Stimulated activated CD4-positive, alpha-beta T cell treated with anti-CD3 and anti-CD28 coated beads, TNF-alpha, amount 100 ng/mL, for 4 hours (primary cell): Measurements from ENCODE around the gene DLD.
"Not testable (repeated sequence)": the region's sequence is repeated elsewhere in the genome, so short reads cannot be mapped to it uniquely, and the experiment has no call there.

Experiments used
- DNase-seq, 3 experiments: peaks; one replicate each; pipeline ENCODE4 v3.0.0-alpha.2; 2020; ENCODE audit warnings: low read depth in 3 of 3

Gene DLD, protein sequence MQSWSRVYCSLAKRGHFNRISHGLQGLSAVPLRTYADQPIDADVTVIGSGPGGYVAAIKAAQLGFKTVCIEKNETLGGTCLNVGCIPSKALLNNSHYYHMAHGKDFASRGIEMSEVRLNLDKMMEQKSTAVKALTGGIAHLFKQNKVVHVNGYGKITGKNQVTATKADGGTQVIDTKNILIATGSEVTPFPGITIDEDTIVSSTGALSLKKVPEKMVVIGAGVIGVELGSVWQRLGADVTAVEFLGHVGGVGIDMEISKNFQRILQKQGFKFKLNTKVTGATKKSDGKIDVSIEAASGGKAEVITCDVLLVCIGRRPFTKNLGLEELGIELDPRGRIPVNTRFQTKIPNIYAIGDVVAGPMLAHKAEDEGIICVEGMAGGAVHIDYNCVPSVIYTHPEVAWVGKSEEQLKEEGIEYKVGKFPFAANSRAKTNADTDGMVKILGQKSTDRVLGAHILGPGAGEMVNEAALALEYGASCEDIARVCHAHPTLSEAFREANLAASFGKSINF

DNA sequence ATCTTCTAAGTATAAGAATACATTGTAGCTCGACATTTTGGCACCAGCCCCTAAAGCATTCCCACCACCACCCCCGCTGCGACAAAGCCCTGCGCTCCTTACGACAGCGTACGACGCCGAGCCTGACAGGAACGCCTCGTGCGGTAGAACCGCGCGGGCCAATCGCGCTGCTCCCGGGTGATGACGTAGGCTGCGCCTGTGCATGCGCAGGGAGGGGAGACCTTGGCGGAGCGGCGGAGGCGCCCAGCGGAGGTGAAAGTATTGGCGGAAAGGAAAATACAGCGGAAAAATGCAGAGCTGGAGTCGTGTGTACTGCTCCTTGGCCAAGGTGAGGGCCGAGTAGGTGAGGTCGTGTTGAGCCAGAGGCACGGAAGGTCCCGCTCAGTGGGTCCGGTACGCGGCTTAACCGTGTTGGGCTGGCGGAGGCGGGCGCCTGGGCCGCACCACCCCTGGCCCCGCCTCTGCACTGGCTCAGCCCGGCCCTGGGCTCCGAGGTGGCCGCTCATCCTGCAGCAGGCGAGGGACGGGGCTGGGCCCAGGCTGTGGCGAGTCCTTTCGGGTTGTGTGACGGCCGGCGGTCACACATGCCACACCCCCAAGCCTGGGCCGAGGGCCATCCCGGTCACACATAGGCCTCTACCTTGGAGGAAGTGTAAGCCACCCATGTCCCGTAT lies at the start of gene DLD:
Gene DLD (plus strand): TSS at position 222 of the 674 bp plus-strand sequence. CDS start 68 bp downstream, at position 290.
- peak; percentile 82 to 87 (median 86) for DNase-seq

DNA sequence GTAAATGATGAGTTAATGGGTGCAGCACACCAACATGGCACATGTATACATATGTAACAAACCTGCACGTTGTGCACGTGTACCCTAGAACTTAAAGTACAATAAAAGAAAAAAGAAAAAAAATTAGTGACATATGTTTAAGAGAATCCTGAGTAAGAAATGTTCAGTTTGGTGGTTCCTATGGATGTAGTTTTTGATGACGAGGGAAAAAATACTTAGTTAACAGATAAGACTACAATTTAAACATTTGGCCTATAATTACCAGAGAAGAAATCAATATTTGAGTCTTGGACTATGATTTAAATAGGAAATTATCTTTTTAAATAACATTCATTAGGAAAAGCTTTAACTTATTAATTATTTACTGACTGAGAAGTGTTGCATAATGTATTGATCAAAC lies 48.8 kb upstream of the DLD start:
- DNase-seq = no peak

- no peak for DNase-seq
Measured at GRCh38 chr7:107843184-107843583, 47.8 kb upstream of the DLD start.

DNA sequence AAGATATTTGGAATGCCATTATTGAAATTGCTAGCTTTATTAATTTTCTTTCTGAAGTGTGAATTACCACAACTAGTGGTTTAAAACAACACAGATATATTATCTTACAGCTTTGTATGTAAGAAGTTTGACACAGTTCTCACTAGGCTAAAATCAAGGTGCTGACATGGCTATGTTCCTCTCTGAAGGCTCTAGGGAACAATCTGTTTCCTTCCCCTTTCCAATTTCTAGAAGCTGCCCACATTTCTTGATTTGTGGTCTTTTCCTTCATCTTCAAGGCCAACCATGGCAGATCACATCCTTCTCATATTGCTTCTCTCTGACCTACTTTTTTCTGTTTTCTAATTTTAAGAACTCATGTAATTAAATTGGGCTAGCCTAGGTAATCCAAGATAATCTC lies 44.7 kb upstream of the DLD start:
- no peak for DNase-seq

- DNase-seq = no peak
Measured at GRCh38 chr7:107847168-107847835, 43.7 kb upstream of the DLD start.

DNA sequence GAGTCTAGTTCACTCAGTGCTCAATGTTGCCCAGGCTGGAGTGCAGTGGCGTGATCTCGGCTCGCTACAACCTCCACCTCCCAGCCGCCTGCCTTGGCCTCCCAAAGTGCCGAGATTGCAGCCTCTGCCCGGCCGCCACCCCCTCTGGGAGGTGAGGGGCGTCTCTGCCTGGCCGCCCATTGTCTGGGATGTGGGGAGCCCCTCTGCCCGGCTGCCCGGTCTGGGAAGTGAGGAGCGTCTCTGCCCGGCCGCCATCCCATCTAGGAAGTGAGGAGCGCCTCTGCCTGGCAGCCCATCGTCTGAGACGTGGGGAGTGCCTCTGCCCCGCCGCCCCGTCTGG lies 43.2 kb upstream of the DLD start:
- DNase-seq = not testable (repeated sequence)

- DNase-seq = not testable (repeated sequence)
Measured at GRCh38 chr7:107848211-107848610, 42.8 kb upstream of the DLD start.

DNA sequence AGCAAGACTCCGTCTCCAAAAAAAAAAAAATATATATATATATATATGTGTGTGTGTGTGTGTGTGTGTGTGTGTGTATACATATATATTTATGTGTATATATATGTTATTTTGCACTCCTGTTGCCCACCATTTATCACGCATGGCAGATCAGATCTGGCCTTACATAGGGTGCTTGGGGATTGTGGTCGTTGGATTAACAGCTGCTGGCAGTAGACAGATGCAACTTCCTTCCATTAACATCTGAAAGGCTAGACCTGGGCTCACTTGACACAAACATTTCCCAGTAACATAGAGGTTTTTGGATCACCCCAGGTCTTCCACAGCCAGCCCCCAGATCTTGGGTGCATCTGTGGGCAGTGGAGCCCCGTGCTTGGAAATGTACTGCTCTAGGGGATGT lies 40.8 kb upstream of the DLD start:
- DNase-seq = no peak

DNA sequence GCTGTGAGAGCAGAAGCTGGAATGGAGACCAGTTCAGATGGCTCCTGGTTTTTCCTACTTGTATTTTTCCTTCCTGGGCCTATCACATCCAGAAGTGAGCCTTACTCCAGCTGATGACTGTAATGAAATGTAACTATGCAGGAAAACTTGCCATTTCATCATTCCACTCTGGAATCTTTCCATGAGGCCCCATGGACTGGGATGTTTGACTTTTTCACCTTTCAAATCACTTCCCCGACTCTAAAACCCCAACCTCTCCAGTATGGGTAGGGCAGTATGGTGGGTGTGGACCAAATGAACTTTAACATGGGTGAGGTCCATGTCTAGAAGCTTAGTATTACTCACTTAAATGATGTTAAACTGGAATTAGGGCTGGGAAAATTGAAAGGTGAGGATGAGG lies 40.3 kb upstream of the DLD start:
- no peak for DNase-seq

DNA sequence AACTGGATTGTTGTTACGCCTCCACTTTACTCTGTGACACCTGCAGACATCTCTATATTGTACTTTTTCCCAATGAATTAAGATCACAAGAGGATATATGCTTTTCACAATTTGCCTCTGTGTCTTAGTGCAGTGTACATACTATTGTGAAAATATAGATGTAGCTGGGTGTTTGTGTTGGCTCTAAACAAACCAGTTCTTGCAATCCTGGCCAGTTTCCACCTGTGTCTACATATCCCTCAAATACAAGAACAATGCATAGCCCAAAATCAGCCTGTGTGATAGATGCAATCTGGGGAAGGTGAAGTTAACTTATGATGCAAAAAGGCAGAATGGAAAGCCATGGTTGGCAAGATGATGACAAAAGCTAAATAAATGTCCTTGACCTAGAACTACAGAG lies 36.5 kb upstream of the DLD start:
- no peak for DNase-seq

GRCh38 chr7:107854989-107855388 lies 36.0 kb upstream of the DLD start:
- no peak for DNase-seq

- no peak for DNase-seq
Measured at GRCh38 chr7:107856806-107857540, 34.0 kb upstream of the DLD start.

DNA sequence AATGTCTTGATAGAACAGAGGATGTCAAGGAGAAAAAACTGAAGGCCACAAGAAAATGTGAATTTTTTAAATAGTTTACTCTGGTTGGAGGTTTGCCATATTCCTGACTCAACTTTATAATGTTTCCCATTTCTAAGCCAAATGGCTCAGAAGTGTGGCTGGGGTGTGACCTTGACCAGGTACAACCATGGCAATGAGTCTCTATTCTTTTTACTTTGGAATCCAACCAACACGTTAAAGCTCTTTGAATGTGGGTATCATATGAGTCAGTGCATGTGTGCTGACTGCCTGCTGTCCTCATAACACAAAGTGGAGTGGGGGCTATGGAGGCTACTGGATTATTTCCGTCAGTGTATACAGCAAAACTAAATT lies 33.5 kb upstream of the DLD start:
- DNase-seq = no peak

GRCh38 chr7:107858280-107858679 lies 32.7 kb upstream of the DLD start:
- DNase-seq = no peak

DNA sequence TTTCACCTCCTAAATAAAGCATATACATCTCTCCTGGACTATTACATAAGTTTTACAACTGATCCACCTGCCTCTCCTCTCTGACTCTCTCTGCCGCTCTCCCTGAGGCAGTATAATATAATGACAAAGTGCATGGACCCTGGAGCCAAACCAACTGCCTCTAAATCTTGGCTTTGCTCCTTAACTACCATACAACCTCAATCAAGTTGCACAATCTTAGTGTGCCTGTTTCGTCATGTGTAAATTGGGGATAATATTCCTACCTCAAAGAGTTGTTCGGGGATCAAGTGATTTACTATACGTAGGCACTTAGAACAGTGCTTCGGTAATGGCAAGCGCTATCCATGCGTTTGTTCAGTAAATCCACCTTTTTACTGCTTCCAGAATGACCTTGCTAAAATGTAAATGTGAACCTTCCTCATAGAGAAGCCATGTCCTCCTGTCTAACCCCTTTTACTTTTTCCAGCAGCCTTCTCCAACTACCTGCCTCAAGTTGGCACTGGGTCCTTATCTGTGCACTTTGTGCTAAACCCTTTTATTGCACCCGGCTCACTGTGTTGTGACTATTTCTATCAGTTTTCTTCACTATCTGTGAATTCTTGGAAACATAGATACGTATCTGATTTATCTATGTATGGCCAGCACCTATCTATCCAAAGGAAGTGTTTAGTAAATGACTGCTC lies 30.6 kb upstream of the DLD start:
- DNase-seq = no peak

DNA sequence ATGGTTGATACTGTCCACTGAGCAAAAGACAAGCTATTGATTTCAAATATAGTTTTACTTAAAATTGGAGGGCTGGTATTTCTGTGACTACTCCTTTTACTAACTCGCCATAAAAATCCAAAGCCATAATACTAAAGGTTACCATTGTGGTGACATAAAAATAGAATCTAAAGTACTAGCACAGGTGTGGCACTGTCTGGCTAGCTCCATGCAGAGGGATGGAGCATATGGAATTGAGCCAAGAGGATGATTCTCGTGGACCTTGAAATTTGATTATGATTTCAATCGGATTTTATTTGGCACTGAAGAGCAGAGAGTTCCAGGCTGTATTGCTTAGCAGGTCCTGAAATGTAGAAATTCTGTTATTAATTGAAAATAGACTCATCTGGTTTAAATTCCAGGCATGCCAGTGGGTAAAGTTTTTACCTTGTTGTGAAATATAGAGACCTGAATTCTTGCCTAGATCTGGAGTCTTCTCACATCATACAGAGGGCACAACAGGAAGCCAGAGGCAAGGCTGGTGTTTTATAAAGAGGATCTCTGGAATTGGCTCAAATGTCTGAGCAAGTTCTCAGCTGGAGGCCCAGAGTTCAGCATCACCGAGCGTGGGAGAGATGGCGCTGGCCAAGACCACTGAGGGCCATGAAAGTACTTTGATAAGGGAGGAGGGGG lies 29.9 kb upstream of the DLD start:
- no peak for DNase-seq

DNA sequence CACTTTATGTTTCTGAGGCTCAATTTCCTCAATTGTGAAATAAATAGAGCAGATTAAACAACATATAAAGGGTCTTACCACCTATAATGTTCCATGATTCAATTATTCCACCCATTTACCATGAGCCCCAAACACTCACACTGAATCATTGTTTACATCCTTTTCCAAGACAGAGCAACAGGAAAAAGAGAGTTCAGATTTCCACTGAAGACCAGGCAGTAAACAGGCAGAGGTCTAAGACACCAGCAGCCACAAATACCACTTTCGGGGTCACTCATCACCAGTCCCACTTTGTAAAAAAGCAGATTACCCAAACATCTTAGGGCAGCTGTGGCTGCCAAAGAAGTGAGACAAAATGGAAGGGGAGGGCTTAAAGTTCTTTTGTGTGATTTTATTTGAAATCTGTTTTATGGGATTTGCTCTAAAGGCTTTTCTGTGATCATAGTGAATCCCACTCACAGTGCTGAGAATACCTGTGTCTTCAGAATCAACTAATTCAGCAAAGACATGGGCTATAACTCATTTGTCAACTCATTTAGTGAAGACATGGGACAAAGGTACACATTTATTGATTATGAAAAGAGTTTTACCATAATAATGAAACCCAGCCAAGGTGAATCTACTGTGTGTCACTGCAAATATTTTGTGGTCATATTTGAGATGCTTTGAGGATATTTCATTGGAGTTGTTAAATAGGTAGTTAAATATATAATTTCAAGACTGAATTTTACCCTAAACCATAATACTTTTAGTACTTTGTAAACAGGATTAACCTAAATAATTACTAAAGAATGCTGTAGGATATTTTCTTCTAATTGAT lies 24.8 kb upstream of the DLD start:
- DNase-seq = no peak

GRCh38 chr7:107867858-107868466 lies 23.0 kb upstream of the DLD start:
- DNase-seq = no peak

DNA sequence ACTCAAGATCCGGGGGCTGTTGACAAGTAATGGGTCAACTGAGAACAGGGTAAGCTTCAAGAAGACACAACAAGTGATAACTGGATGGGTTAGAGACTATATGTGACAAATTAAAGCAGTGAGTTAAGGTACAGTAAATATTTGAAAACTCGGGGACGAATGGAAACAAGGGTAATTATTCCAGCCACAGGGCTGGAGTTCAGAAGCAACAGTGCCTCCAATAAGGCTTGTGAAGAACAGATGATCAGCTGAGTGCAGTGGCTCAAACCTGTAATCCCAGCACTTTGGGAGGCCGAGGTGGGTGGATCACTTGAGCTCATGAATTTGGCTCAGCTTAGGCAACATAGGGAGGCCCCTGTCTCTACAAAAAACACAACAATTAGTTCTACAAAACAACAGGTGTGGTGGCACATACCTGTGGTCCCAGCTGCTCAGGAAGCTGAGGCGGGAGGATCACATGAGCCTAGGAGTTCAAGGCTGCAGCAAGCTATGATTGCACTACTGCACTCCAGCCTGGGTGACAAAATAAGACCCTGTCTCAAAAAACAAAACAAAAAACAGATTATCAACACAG lies 20.5 kb upstream of the DLD start:
- no peak for DNase-seq
